Stimulated activated naive CD4-positive, alpha-beta T cell treated with Interleukin-2 at 50 U/mL for 16 hours (primary cell): Measurements from ENCODE around the gene EXT2.
A peak's percentile ranks its signal among the peaks of the same experiment; 100 is the strongest.

Experiments used
- DNase-seq: peaks from one replicate; lab custom pipeline; 2025; lab: John Stamatoyannopoulos, UW

Gene EXT2

DNA sequence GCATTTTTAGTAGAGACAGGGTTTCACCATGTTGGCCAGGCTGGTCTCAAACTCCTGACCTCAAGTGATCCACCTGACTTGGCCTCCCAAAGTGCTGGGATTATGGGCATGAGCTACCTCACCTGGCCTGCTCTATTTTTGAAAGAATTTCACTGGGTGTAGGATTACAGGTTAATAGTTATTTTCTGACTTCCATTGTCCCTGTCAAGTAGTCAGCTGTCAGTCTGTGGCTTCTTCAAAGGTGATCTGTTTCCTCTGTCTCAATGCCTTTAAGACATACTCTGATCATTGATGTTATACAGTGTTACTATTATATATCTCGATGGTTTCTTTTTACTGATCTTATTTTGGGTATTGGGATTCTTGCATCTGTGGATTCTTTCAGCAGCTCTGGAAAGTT is 10.1 kb upstream of the EXT2 start:
- no peak for DNase-seq

GRCh38 chr11:44088377-44088776 is 7.1 kb upstream of the EXT2 start:
- DNase-seq = no peak

GRCh38 chr11:44088871-44089270 is 6.6 kb upstream of the EXT2 start:
- no peak for DNase-seq

DNA sequence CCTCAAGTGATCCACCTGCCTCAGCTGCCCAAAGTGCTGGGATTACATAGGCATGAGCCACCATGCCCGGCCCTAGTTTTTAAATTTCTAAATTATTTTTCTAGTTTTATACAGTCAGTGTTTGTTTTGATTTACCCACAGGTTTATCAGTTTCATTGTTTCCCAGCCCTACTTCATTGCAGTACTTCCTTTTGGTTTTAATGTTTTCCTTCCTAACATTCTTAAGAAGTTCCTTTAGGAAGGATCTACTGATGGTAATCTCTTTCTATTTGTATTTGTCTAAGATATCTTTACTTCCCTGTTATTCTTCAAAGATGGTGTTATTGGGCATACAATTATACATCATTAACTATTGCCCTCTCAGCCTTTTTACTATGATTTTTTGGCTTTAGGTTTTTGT is 4.9 kb upstream of the EXT2 start:
- no peak for DNase-seq

GRCh38 chr11:44094260-44094868 is 1.1 kb upstream of the EXT2 start:
- DNase-seq = peak; percentile 74

- DNase-seq = no peak
Observed at GRCh38 chr11:44096360-44097185, 1.1 kb downstream of the EXT2 start.

GRCh38 chr11:44097821-44098220 is 2.3 kb downstream of the EXT2 start:
- DNase-seq = no peak

DNA sequence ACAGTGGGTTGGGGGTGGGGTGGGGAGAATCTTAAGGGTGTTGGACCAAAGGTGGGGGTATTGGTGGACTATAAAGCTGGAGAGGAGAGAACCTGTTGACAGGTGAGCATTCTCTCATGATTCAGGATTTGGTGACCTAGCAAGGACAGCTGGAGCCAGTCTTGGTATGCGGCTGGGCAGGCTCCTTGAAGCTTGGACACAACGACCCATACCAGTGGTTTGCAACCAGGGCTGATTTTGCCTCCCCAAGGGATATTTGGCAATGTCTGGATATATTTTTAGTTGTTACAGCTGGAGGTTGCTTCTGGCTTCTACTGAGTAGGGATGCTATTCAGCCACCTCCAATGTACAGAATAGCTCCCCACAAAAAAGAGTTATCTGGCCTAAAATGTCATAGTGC is 5.6 kb downstream of the EXT2 start:
- no peak for DNase-seq

GRCh38 chr11:44104481-44105294 is 9.2 kb downstream of the EXT2 start:
- DNase-seq = no peak

DNA sequence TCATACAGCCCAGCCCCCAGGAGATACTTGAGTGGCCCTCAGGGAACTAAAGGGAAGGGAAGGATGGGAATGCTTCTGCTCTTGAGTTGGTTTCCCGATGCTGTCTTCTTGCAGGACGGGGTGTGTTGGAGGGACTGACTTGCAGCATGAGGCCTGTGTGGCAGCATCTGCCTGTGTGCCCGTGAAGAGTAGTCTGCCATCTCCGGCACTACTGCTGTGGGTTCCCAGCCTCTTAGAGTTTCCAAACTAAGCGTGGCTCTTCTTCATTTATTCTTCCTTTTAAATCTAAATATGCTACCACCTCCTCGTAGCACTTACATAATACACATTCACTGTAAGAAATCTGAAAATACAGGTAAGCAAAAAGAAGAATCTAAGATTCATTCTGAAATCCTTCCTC is 12.8 kb downstream of the EXT2 start:
- no peak for DNase-seq

DNA sequence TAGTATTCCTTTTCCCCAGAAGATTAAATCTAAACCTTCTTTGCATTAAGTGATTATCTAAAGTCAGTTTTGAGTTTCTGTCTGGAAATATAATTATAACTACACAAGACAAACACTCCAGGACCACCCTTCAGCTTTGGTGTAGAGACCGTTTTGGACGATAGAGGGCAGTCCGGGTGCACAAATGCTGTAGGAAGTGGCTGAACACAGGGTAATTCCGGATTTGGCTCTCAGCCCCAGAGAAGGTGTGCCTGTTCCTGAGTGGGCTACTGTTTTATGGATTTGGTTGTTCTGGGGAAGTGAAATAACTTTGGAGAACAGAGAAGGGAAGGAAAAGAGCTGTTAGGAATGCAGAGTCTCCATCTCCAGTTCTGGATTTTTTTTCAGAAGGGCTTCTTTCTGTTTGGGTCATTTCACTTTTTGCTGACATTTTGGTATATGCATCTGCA is 14.8 kb downstream of the EXT2 start:
- peak; percentile 34 for DNase-seq

- no peak for DNase-seq
Observed at GRCh38 chr11:44112091-44112821, 16.8 kb downstream of the EXT2 start.

DNA sequence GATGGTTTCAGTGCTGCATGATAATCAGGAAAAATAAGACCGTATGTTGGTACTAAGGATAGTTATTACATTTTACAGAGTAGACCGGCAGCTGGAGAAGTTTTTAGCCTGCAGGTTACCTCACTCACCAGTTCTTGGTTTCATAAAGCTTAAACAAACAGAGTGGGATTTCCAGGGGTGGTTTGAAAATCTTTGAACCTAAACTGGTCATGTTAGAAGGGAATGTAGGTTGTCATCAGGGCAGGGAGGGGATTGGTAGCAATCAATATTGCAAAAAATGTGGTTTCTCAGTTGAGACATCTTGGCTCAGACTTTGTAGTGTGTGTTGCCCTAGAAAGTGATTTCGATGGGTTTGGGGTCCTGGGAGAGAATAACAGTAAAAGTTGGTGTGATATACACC is 17.5 kb downstream of the EXT2 start:
- no peak for DNase-seq

- DNase-seq = no peak
Observed at GRCh38 chr11:44113572-44113971, 18.1 kb downstream of the EXT2 start.

DNA sequence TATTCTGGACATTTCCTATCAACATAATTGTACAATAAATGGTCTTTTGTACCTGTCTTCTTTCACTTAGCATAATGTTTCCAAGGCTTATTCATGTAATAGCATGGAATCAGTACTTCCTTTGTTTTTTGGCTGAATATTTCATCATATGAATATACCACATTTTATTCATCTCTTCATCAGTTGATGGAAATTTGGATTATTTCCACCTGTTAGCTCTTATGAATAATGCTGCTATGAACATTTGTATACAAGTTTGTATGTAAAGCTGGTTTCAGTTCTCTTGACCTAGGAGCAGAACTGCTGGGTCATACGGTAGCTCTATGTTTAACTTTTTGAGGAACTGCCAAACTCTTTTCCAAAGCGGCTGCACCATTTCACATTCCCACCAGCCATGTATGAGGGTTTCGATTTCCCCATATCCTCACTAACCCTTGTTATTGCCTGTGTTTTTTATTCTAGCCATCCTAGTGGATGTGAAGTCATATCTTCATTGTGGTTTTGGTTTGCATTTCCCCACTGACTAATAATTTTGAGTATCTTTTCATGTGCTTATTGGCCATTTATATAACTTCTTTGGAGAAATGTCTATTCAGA is 20.9 kb downstream of the EXT2 start:
- DNase-seq = no peak

- no peak for DNase-seq
Observed at GRCh38 chr11:44120169-44120568, 24.7 kb downstream of the EXT2 start.

DNA sequence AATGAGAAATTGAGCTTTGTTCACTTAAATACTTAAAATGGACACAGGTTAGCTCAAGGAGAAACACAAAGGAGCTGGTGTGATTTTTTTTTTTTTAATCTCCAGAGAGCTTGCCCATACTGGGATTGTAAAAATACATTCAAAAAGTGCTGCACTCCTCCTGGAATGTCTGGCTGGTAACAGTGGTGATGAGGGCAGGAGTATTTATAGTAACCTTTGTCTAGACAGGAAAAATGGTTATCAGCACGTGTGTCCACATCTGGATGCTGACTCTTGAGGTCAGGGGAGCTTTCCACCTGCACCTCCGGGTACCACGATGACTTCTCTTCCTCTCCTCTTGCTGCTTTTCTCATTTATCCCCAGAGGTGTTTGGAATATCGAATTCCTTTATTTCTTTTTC is 30.1 kb downstream of the EXT2 start:
- DNase-seq = no peak

DNA sequence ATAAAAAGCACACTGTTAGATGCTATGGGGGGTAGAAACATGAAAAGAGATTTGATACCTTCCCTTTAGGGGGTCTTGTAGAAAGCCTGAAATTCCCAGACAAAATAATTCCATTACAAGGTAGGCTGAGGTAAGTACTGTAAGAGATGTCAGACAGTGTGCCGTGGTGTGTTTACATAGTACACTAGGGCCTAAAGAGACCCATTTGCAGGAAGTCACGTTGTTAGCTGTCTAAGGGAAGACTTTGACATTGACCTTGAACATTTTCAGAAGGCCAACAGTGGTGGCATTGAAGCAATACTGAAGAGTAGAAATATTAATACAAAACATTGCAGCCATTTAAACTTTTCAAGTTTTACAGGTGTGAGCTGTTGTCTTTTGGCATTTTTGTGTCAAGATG is 30.8 kb downstream of the EXT2 start:
- DNase-seq = no peak

DNA sequence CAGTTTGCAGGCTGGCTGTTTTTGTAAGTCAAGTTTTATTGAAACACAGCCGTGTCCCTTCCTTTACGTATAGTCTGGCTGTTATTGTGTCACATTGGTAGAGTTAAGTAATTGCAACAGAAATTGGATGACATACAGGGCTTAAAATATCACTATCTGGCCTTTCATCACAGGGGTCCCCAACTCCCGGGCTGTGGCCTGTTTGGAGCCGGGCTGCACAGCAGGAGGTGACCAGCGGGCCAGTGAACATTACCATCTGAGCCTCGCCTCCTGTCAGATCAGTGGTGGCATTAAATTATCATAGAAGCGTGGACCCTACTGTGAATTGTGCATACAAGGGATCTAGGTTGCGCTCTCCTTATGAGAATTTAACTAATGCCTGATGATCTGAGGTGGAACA is 31.7 kb downstream of the EXT2 start:
- DNase-seq = no peak

- no peak for DNase-seq
Observed at GRCh38 chr11:44128729-44129128, 33.3 kb downstream of the EXT2 start.

DNA sequence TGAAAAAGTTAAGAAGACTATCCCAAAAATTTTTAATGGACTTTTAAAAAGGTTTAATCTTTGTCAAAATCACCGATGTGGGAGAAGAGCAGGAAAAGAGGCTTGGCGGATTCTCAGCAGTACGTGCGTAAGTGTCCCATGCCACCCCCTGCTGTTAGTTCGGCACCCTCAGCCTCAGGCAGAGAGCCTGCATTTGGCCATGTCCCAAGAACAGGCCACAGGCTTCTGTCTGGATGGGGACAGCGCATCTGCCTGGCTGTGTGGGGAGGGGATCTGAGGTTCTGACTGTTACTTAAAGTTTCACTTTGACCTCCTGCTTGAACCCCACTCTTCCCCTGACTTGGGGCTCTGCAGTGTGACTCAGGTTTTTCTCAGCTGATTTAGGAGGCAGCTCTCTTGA is 35.3 kb downstream of the EXT2 start:
- DNase-seq = no peak
